K562 (cell line): Measurements from ENCODE around the gene DYNC2LI1. TPM values are rescaled to one million over a fixed set of nuclear protein-coding genes. Genes with fewer than 3 reads are reported as not detected.

Experiments used
- HNRNPLL ChIP-seq: fragments of 200-400 bp; formaldehyde crosslinking; IDR thresholded peaks from 2 replicates; pipeline ENCODE4 v1.6.1; 2017; ENCODE audit warnings: low read length, low read depth, mild to moderate bottlenecking; ENCODE audit not compliant: poor library complexity, severe bottlenecking
- PTRF ChIP-seq: fragments of 450-650 bp; IDR thresholded peaks from 2 replicates; pipeline ENCODE4 v1.6.1; 2016; ENCODE audit warnings: mild to moderate bottlenecking, missing genetic modification characterization, missing compliant biosample characterization
- TAF7 ChIP-seq: fragments of 450-650 bp; IDR thresholded peaks from 2 replicates; pipeline ENCODE4 v1.6.1; 2016; ENCODE audit warnings: missing genetic modification characterization, missing compliant biosample characterization
- THRAP3 ChIP-seq: fragments of 450-650 bp; IDR thresholded peaks from 2 replicates; pipeline ENCODE4 v1.6.1; 2016; ENCODE audit warnings: mild to moderate bottlenecking, inconsistent platforms, borderline replicate concordance
- ZFX ChIP-seq: sonication (generic); formaldehyde crosslinking; IDR thresholded peaks from 2 replicates; pipeline ENCODE4 v1.8.0; 2022; ENCODE audit warnings: mild to moderate bottlenecking, missing genetic modification reagents, moderate library complexity
- ZNF518B ChIP-seq: fragments of 250-450 bp; sonication (Bioruptor Pico); IDR thresholded peaks from 2 replicates; pipeline ENCODE4 v1.5.0; 2021; ENCODE audit warnings: mild to moderate bottlenecking, moderate library complexity
- ZNF717 ChIP-seq: fragments of 250-450 bp; sonication (Bioruptor Pico); IDR thresholded peaks from 2 replicates; pipeline ENCODE4 v1.5.0; 2021
- polyA plus RNA-seq, 8 experiments: library from polyadenylated mRNA; depleted of rRNA in 4 of 8; stranded (reverse) in 5 of 8; unstranded in 3 of 8; fragments of >200 nt; fragmentation: Nextera tagmentation in 2 of 8; fragmentation: Illumina TruSeq in 1 of 8; extraction: Ambion mirVana in 2 of 8; extraction: Trizol in 1 of 8; gene quantifications; 2 replicates each; pipeline versions ENCODE4 v1.2.1 to v1.2.3, GENCODE V29; 2011 to 2014; ENCODE audit warnings: inconsistent platforms in 1 of 8, missing spikeins in 1 of 8
- total RNA-seq, 7 experiments: library from RNA; depleted of rRNA in 6 of 7; stranded (reverse); fragments of >200 nt in 6 of 7; fragmentation: Illumina TruSeq in 2 of 7; extraction: Trizol in 2 of 7; gene quantifications; 2 replicates each; pipeline versions ENCODE4 v1.2.1 to v1.2.3, GENCODE V29; 2011 to 2021; ENCODE audit warnings: low replicate concordance in 1 of 7
- TF ChIP-seq, protein P1 (sequence below): fragments of 450-650 bp; IDR thresholded peaks from 2 replicates; pipeline ENCODE4 v1.6.1; 2018; ENCODE audit not compliant: partially characterized antibody

Gene DYNC2LI1
- total and polyA plus RNA-seq, 9 of the 15 experiments (the other 6 are each of a cell fraction or from before 2014, with no cell fraction given): 12.5 to 42.2 (median 25.8) TPM

GRCh38 chr2:43754180-43754579, 19.7 kb upstream of the DYNC2LI1 start (continued):
- TF ChIP-seq, protein P1, sequence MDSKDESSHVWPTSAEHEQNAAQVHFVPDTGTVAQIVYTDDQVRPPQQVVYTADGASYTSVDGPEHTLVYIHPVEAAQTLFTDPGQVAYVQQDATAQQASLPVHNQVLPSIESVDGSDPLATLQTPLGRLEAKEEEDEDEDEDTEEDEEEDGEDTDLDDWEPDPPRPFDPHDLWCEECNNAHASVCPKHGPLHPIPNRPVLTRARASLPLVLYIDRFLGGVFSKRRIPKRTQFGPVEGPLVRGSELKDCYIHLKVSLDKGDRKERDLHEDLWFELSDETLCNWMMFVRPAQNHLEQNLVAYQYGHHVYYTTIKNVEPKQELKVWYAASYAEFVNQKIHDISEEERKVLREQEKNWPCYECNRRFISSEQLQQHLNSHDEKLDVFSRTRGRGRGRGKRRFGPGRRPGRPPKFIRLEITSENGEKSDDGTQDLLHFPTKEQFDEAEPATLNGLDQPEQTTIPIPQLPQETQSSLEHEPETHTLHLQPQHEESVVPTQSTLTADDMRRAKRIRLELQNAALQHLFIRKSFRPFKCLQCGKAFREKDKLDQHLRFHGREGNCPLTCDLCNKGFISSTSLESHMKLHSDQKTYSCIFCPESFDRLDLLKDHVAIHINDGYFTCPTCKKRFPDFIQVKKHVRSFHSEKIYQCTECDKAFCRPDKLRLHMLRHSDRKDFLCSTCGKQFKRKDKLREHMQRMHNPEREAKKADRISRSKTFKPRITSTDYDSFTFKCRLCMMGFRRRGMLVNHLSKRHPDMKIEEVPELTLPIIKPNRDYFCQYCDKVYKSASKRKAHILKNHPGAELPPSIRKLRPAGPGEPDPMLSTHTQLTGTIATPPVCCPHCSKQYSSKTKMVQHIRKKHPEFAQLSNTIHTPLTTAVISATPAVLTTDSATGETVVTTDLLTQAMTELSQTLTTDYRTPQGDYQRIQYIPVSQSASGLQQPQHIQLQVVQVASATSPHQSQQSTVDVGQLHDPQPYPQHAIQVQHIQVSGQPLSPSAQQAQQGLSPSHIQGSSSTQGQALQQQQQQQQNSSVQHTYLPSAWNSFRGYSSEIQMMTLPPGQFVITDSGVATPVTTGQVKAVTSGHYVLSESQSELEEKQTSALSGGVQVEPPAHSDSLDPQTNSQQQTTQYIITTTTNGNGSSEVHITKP: no peak
- no peak for TF ChIP-seq ZNF717 (CRISPR knock-in tag)
- no peak for TF ChIP-seq TAF7 (tag)
- TF ChIP-seq ZNF518B (CRISPR knock-in tag): no peak
- no peak for TF ChIP-seq PTRF (tag)
- TF ChIP-seq THRAP3: no peak
- TF ChIP-seq ZFX (CRISPR knock-in tag): no peak
- no peak for TF ChIP-seq HNRNPLL
